NB4 (cell line): ENCODE data around the gene DCAF11.

ENCODE experiments used
- CTCF ChIP-seq: IDR thresholded peaks from one replicate; pipeline ENCODE4 v1.5.1; 2012; ENCODE audit warnings: low read depth, low read length
- MAX ChIP-seq: IDR thresholded peaks from 2 replicates; pipeline ENCODE4 v1.6.1; 2011; ENCODE audit warnings: low read depth, low read length
- POLR2A ChIP-seq: IDR thresholded peaks from 2 replicates; pipeline ENCODE4 v1.6.1; 2011; ENCODE audit warnings: mild to moderate bottlenecking; ENCODE audit not compliant: insufficient read length; ENCODE audit errors: extremely low read depth

GRCh38 chr14:24123424-24124417 lies 9.1 kb downstream of the DCAF11 start:
- TF ChIP-seq CTCF, result no peak
- no peak for TF ChIP-seq POLR2A
- no peak for TF ChIP-seq MAX
